NCI-H2171 (cell line): Measurements from ENCODE around the gene HES6.

Experiments used
- DNase-seq: peaks from one replicate; lab custom pipeline; 2025; lab: John Stamatoyannopoulos, UW

The HES6 gene

DNA sequence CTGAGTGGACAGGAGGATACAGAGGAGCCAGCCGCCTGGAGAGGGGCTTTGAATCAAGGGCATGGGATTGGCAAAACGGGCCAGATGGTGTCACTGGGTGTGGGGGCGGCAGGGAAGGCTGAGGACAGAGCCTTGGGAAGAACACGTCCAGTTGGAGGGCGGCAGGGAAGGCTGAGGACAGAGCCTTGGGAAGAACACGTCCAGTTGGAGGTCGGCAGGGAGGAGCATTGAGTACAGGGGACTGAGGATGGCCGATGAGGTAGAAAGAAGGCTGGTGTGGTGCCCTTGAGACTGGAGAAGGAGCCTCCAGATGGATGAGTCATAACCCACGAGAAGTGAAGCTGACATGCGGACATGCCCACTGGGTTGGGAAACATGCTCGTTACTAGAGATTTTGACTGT, 4.5 kb downstream of the HES6 start:
- no peak for DNase-seq

- no peak for DNase-seq
Observed at GRCh38 chr2:238233625-238234024, 6.2 kb downstream of the HES6 start.

DNA sequence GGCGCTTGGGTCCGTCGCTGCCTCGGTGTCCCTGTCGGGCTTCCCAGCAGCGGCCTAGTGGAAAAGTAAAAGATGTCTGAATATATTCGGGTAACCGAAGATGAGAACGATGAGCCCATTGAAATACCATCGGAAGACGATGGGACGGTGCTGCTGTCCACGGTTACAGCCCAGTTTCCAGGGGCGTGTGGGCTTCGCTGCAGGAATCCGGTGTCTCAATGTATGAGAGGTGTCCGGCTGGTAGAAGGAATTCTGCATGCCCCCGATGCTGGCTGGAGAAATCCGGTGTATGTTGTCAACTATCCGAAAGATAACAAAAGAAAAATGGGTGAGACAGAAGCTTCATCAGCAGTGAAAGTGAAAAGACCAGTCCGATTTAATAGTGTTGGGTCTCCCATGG, 8.0 kb downstream of the HES6 start:
- DNase-seq, result no peak

DNA sequence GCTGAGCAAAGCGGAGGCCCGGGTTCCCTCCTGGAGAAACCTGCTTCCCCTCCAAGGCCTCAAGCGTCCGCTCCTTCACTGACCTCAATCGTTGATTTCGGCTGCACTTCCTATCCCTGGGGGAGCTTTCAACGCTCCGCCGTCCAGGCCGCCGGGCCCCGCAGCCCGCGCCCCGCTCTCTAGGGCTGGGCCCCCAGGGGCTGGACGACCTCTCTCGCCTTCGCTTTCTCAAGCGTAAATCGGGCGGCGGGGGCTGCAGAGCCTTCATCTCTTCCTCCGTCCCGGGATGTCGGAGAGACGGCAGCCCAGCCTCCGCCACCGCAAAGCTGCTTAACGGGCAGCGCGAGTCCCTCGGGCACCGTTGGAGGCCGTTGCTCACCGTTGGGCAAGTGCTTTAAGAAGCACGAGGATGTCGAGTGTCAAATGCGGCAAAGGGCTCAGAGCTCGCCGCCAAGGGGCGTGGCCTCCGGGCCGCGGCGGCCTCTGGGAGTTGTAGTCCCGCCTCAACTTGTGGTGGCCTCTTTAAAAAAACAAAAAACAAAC, 8.5 kb downstream of the HES6 start:
- DNase-seq, result no peak

- DNase-seq, result no peak
Observed at GRCh38 chr2:238230699-238231098, 9.1 kb downstream of the HES6 start.

- DNase-seq, result no peak
Observed at GRCh38 chr2:238228700-238229099, 11.1 kb downstream of the HES6 start.

GRCh38 chr2:238227587-238228032, 12.2 kb downstream of the HES6 start:
- DNase-seq, result no peak

DNA sequence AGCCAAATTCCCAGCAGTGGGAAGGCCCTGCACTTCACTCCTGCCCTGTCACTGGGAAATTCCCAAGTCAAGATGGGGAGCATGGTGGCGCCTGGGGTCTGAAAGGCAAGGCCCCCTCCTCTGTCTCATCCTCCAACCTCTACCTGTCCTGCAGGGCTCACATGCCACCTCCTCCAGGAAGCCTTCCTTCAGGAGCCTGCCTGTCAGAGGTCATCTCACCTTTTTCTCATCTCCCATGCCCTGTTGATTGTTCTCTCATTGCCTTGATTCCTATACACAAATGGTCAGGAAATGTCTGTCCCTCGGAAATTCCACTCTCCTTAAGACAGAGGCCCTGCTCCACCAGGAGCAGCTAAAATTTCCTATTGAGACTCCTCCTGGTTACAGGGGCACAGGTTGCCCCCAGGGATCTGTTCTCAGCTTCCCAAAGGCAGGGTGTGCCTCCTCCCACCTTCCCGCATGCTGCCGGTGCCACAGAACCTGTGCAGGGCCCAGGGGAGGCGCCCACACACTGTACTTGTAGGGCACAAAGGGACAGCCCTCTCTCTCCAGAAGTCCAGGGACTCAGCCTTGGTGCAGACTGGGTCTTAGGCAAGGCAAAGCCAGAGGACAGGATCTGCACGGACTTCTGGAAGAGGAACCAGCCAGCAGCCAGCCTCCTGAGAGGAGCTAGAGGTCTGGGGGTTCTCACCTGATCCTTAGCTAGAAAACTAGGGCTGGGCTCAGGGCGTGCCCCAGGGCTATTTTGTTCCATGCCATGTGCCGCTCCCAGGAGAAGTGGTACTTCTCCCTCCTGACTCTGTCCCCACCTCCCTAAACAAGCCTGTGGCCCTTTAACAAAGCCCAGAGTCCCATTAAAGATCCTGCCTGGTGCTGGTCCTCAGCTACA, 12.9 kb downstream of the HES6 start:
- no peak for DNase-seq

DNA sequence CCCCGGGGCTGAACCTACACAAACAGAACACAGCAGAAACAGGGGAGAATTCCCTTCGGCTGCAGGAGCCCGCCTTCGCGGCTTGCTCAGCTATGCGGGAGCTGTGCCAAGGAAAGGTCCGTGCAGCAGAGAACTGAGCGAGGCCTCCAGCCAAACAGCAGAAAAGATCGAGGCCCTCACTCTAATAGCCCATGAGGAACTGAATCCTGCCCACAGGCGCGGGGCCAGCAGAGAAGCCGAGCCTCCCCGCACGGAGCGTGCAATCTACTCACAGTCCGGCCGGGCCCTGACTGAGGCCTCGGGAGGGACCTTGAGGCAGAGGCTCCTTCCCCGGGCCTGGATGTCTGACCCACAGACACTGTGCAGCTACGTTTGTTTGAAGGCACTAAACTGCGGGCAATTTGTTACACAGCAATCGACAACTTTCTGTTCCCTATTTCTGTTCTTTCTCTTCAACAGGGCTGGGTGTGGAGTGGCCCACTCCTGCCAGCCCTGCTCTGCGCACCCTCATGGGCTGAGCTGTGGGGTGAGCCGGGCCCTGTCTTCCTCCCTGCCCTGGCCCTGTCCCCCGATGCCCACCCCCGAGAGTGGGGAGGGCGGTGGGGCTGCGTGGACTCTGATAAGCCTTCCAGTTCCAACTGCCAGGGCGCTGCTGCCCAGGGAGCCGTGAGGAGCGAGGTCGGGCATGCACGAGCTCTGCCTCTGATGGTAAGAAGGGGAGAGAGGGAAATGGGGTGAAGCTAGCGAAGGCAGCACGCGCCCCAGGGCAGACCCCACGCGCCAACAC, 13.7 kb downstream of the HES6 start:
- no peak for DNase-seq

GRCh38 chr2:238225121-238225520, 14.7 kb downstream of the HES6 start:
- DNase-seq, result no peak

GRCh38 chr2:238224356-238225035, 15.3 kb downstream of the HES6 start:
- DNase-seq, result no peak

- no peak for DNase-seq
Observed at GRCh38 chr2:238220892-238221521, 18.8 kb downstream of the HES6 start.

DNA sequence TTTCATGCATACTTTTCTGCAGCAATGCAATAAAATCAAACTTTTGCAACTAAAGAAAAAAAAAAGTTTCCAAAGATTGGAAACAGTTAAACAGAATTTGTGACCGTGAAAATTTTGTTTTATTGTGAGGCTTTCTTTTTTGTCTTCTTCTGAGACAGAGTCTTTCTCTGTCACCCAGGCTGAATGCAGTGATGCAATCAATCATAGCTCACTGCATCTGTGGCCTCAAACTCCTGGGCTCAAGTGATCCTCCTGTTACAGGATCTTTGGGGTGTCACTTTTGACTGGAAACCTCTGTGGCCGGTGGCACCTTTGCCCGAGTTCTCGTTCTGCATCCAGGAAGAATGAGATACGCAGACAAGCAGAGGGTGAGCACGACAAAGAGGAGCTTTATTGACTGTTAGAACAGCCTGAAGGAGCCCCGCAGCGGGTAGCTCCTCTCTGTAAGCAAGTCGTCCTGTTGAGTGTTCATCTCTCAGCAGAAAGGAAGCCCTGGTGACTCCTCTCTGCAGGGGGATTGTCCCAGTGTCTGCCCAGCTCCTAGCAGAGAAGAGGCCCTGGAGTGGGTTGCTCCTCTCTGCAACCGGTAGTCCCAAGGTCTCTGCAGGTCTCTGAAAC, 19.5 kb downstream of the HES6 start:
- DNase-seq, result no peak

DNA sequence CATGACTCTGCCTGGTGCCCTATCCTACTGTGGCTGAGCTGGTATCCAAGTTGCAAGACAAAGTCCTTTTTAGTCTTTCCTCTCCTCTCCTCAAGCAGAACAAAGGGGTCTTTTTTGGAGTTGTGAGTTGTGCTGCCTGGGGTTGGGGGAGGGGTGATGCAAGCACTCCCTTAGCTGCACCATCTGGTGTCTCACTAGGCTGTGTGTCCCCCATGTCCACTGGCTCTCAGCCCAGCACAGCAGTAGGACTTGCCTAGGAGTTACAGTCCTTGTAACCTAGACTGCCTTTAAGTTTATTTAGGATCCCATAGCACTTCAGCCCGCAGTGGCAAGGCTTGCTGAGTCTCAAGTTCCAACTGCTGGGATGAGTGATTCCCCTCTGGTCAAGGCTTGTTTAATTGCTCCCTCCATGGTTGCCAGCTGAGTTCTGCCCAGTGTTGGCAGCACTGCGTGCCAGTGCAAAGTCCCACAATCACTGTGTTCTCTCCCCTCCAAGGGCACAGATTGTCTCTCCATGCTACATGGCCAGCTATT, 23.1 kb downstream of the HES6 start:
- DNase-seq, result no peak

- DNase-seq, result no peak
Observed at GRCh38 chr2:238207006-238207405, 32.8 kb downstream of the HES6 start.

DNA sequence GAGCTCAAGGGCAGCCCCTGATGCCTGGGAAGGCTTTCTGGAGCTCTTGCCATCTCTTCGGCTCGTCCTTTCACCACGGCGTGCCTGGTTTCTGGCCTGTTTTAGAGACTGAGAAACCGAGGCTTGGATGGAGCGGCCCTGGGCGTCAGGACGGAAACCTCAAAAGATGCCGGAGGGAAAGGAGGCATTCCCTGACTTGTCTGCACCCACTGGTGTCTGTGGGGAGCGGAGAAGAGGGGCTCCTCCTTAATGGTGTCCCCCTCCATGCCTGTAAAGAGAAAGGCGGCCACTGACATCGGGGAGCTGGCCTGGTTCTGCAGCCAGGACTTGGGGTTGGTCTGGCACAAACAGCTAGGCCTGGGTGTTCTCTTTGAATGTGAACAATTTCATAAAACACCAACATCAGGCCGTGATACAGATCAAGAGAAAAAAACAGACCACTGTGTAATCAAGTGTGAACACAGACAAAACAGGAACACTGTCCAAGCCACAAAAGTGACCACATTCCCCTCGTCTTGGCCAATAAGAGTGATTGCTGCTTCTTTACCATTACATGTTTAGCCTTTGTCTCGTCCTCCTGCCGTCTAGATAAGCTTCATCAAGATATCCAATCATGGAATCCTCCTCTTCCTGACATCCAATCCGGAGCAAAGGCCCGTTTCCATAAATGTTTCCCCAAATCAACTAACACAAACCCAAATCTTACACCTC, 35.7 kb downstream of the HES6 start:
- no peak for DNase-seq

DNA sequence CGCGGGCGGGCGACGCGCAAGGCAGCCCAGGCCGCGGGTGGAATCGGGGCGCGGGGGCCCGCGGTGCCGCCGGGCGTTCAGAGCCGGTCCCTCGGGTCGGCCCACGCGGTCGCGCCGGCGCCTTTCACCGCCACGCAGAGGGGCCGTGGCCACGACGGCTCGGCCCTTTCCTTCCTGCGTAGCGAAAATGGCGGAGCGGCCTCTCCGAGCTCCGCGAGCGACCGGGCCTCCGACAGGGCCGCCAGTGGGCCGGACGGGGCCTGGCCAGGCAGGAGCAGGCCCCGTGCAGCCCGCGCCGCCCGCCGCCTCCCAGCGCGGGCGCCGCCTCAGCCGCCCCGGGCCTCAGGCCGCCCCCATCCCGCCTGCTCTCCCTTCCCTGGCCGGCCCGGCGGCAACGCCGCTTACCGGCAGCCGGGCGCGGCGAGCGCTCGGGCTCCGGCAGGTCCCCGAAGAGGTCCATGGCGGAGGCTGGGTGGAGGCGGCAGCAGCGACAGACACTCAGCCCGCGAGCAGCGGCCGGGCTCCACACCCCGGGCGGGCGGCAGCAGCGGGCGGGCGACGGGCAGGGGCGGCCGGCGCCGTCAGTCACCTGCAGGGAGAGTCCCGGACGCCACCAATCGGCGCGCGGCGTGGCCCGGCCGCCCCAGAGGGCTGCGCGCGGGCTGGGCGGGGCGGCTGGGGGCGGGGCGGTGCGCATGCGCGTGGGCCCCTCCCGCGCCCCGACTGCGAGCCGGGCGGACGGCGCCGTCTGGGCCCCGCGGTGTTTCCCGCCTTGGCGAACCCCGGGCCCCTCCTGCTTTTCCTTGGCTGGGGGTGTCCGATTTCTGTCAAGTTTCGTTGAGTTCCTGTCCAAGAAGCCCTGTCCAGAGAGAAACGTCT, 36.5 kb downstream of the HES6 start, which contains the start of gene ILKAP:
Gene ILKAP (minus strand): TSS at position 602 of the 879 bp plus-strand sequence. CDS start 142 bp downstream, at position 460.
- DNase-seq, result peak; percentile 75

DNA sequence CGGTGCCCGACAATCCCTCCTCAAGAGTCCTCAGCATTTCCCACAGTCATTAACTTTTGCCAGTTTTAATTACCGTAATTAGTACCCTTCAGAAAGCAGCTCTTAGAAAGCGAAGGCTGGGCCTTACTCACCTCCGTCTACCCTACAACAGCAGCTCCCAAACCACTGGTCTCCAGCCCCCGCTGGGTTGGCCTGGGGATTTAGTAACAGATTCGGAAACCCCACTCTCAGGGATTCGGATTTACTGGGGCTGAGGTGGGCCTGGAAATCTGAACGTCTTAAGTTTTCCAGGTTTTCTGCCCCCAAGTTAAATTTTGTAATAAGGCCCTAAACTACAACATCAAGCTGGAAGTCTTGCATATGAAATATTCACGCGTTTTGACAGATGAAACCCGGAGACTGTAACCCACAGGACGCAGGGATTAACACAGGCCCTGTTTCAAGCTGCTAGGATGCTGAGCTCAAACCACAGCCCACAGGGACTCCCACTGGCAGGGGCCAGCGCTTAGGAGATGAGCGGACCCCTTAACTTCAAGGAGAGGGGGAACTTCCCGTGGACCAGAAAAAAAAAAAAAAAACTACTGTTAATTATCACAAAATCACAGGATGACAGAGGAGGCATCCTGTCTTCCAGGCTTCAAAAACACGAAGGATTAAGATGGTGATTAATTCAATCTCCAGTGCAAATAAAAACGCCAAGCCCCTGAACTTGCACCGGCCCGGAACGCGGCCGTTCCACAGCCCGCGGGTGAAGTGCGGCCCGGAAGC, 37.3 kb downstream of the HES6 start:
- no peak for DNase-seq
